Progenitor cell of endocrine pancreas (in vitro differentiated cells): ENCODE data around the gene ITSN2. TPM values are rescaled to one million over a fixed set of nuclear protein-coding genes. Genes with fewer than 3 reads are reported as not detected.
"Not testable (repeated sequence)": the region's sequence is repeated elsewhere in the genome, so short reads cannot be mapped to it uniquely, and the experiment has no call there.

Experiments
- DNase-seq: peaks from one replicate; pipeline ENCODE4 v3.0.0; 2021; ENCODE audit warnings: low spot score; ENCODE audit not compliant: unreplicated experiment
- H3K27ac Mint-ChIP-seq: 2 replicates; pipeline ENCODE4 v1.8.0; 2021; ENCODE audit warnings: mild to moderate bottlenecking, moderate library complexity, mixed read lengths
- H3K27me3 Mint-ChIP-seq: 2 replicates; pipeline ENCODE4 v1.8.0; 2021; ENCODE audit warnings: mixed read lengths
- H3K36me3 Mint-ChIP-seq: 2 replicates; pipeline ENCODE4 v1.8.0; 2022; ENCODE audit warnings: mixed read lengths; ENCODE audit not compliant: insufficient read depth
- H3K4me1 Mint-ChIP-seq: 2 replicates; pipeline ENCODE4 v1.8.0; 2021; ENCODE audit warnings: low read depth, mixed read lengths
- H3K4me3 Mint-ChIP-seq: 2 replicates; pipeline ENCODE4 v1.8.0; 2021; ENCODE audit warnings: low read depth, mild to moderate bottlenecking, moderate library complexity, mixed read lengths
- H3K9me3 Mint-ChIP-seq: 2 replicates; pipeline ENCODE4 v1.8.0; 2021; ENCODE audit warnings: low read depth, mixed read lengths
- total RNA-seq: library from RNA; stranded (reverse); gene quantifications from 2 replicates; pipeline ENCODE4 v1.2.1, GENCODE V29; 2021
- TF ChIP-seq, protein P1 (sequence below): fragments of 200-600 bp; sonication (generic); IDR thresholded peaks from one replicate; pipeline ENCODE4 v1.5.0; 2021; ENCODE audit warnings: antibody characterized with exemption, mild to moderate bottlenecking; ENCODE audit not compliant: unreplicated experiment

ITSN2 gene
- total RNA-seq, 1 donor from 2014 or later = 26.7 TPM

DNA sequence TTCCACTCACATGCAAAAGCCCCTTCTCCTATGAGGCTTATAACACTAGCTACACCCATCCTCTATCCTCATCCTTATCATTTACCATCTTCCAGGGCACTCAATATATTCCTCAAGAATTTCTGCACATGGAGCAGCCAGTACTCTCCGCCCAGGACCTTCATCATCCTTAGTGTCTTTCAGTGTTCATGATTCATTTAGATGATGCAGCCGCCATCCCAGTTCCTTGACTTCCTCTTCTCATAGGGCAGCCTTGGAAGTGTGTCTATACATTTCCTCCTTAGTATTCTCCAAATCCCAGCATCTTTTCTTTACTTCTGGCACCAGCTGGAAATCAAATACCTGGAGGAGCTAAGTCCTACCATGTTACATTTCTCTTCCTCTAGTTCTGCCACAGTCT is 3.0 kb upstream of the ITSN2 start:
- TF ChIP-seq, protein P1, sequence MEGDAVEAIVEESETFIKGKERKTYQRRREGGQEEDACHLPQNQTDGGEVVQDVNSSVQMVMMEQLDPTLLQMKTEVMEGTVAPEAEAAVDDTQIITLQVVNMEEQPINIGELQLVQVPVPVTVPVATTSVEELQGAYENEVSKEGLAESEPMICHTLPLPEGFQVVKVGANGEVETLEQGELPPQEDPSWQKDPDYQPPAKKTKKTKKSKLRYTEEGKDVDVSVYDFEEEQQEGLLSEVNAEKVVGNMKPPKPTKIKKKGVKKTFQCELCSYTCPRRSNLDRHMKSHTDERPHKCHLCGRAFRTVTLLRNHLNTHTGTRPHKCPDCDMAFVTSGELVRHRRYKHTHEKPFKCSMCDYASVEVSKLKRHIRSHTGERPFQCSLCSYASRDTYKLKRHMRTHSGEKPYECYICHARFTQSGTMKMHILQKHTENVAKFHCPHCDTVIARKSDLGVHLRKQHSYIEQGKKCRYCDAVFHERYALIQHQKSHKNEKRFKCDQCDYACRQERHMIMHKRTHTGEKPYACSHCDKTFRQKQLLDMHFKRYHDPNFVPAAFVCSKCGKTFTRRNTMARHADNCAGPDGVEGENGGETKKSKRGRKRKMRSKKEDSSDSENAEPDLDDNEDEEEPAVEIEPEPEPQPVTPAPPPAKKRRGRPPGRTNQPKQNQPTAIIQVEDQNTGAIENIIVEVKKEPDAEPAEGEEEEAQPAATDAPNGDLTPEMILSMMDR = no peak
- Mint-ChIP-seq H3K36me3 (no peaks in the 10 kb centered on the region), H3K4me1 (peaks cover 11% of the 10 kb centered on the region), H3K27ac (no peak overlapping the region), H3K9me3 (no peaks in the 10 kb centered on the region), H3K27me3 (no peaks in the 10 kb centered on the region), H3K4me3 (no peak overlapping the region)
- no peak for DNase-seq

DNA sequence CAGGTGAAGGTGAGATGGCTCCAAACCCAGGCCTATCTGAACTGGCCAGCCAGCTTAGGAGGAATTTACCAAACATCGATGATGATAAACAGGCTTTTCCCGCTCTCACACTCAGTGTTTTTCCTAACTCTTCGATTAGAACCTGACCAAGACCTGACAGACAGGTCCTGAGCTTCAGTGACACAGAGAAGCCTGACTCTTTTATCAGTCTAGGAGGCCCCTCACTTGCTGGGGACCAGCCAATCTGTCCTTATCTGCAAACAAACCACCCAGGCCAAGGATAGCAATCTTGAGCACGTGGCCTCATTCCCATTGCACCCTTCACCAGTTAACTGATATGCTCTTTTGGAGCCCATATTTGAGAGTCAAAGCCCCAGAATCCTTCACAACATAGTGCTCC is 1.9 kb upstream of the ITSN2 start:
- no peaks in the 10 kb centered on the region for H3K27me3 Mint-ChIP-seq
- no peak for DNase-seq
- no peaks in the 10 kb centered on the region for H3K9me3 Mint-ChIP-seq
- H3K36me3 Mint-ChIP-seq = no peaks in the 10 kb centered on the region
- H3K27ac Mint-ChIP-seq = no peak overlapping the region
- peaks cover 13% of the 10 kb centered on the region for H3K4me1 Mint-ChIP-seq
- H3K4me3 Mint-ChIP-seq = peak overlapping the region; percentile 7
- TF ChIP-seq, protein P1 = no peak

DNA sequence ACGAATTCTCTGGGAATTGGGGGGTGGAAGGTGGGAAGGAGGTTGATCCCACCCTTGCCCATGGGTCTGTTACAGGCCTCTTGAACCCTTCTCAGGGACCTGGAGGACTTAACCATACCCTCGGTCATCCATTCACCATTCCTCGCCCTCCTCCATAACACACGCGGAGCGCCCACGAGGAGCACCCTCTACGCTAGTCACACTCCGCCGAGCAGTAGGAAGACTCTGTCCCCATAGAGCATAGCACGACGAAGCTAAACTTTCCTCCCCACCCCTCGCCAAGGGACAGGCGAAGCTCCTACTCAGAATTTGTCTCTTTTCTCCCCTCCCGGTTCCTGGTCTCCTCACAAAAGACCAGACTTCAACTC is 611 bp upstream of the ITSN2 start:
- H3K4me3 Mint-ChIP-seq = peak overlapping the region; percentile 83
- TF ChIP-seq, protein P1 = no peak
- peaks cover 13% of the 10 kb centered on the region for H3K4me1 Mint-ChIP-seq
- peak overlapping the region; percentile 91 for H3K27ac Mint-ChIP-seq
- H3K9me3 Mint-ChIP-seq = no peaks in the 10 kb centered on the region
- H3K27me3 Mint-ChIP-seq = no peaks in the 10 kb centered on the region
- peaks cover 2% of the 10 kb centered on the region for H3K36me3 Mint-ChIP-seq
- no peak for DNase-seq

DNA sequence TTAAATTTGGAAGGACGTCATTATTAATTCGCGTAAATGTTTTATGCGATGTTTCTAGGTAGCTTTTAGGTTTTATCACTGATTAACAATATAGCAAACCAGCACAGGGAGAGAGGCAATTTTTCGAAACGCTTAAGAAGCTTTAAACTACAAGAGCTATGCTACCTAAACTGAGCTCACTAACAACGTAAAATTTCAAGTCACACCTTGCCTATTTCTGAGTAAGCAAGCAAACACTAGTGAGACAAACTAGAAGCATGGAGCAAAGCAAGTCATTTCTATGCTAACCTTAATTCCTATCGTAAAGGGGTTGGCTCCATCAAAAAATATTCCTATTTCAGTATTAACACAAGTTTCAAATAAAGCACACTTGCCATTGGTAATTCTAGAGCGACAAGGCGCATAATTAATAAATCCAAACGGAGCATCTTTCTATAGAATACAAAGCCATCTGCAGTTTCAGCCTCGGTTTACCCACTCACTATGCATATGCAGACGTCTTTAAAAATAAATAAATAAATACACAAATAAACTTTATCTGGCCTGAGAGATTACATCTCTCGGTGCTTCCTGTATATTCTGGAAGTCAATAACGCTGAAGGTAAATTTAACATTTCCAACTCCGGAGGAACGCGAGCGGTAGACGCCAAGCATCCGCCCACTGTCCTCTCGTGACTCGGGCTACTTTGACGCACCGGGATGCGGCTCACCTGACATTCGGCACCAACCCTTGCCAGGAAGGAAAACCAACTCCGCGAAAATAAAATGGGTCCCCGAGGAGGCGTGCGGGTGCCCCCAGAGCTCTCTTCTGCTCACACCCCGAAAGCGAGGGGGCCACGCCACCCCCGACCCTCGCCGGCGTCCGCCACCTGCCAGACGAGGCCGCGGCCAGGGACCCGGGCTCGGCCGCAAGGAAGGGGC is 947 bp downstream of the ITSN2 start:
- Mint-ChIP-seq H3K4me1 (peaks cover 13% of the 10 kb centered on the region), H3K27me3 (no peaks in the 10 kb centered on the region), H3K27ac (peak overlapping the region; percentile 85), H3K4me3 (peak overlapping the region; percentile 83), H3K36me3 (peaks cover 2% of the 10 kb centered on the region), H3K9me3 (no peaks in the 10 kb centered on the region)
- DNase-seq = no peak
- TF ChIP-seq, protein P1 = no peak

DNA sequence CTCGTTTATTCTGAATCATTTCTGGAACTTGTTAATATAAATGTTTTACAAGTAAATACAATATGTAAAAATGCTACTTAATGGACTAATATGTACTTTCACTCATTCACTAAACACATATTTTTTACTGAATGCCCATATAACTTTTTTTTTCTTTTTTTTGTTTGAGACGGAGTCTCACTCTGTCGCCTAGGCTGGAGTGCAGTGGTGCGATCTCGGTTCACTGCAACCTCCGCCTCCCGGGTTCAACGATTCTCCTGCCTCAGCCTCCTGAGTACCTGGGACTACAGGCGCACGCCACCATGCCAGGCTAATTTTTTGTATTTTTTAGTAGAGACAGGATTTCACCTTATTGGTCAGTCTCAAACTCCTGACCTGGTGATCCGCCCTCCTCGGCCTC is 2.6 kb downstream of the ITSN2 start:
- not testable (repeated sequence) for DNase-seq, H3K9me3 Mint-ChIP-seq, H3K27me3 Mint-ChIP-seq, H3K36me3 Mint-ChIP-seq, H3K4me3 Mint-ChIP-seq, H3K27ac Mint-ChIP-seq
- H3K4me1 Mint-ChIP-seq = peaks cover 13% of the 10 kb centered on the region

DNA sequence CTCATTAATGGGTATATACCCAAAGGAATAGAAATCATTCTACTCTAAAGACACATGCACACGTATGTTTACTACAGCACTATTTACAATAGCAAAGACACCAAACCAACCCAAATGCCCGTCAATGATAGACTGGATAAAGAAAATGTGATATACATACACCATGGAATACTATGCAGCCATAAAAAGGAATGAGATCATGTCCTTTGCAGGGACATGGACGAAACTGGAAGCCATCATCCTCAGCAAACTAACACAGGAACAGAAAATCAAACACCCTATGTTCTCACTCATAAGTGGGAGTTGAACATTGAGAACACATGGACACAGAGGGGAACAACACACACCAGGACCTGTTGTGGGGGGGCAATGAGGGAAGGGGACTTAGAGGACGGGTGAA is 3.2 kb downstream of the ITSN2 start:
- not testable (repeated sequence) for H3K27ac Mint-ChIP-seq

More for the DNA sequence above, 3.2 kb downstream of the ITSN2 start:
- DNase-seq, H3K4me3 Mint-ChIP-seq, H3K36me3 Mint-ChIP-seq, H3K9me3 Mint-ChIP-seq, H3K27me3 Mint-ChIP-seq: not testable (repeated sequence)
- peaks cover 14% of the 10 kb centered on the region for H3K4me1 Mint-ChIP-seq
